ENCODE data around the gene EMILIN2. TPM values are rescaled to one million over a fixed set of nuclear protein-coding genes. Genes with fewer than 3 reads are reported as not detected.
"Not testable (repeated sequence)": the region's sequence is repeated elsewhere in the genome, so short reads cannot be mapped to it uniquely, and the experiment has no call there.

Gene EMILIN2
- total RNA-seq, 1 donor from 2014 or later, result 51.5 TPM

GRCh38 chr18:2857491-2858131 lies 10.8 kb downstream of the EMILIN2 start:
- peaks cover 12% of the 10 kb centered on the region for H3K36me3 ChIP-seq
- ATAC-seq, result peak; percentile 93 to 94
- intact Hi-C loops (cut with DNase I), result no loop called here
- peak; percentile 86 for DNase-seq
- H3K4me3 ChIP-seq, result no peak overlapping the region
- no peaks in the 10 kb centered on the region for H3K9me3 ChIP-seq
- no peaks in the 10 kb centered on the region for H3K27me3 ChIP-seq (ENCODE audit: low read depth)
- H3K27ac ChIP-seq, result peak overlapping the region; percentile 54
- TF ChIP-seq CTCF (IDR thresholded peaks at IDR 0.05), result no peak
- H3K4me1 ChIP-seq, result peaks cover 27% of the 10 kb centered on the region

GRCh38 chr18:2860397-2860796 lies 13.6 kb downstream of the EMILIN2 start:
- H3K9me3 ChIP-seq; ATAC-seq; intact Hi-C loops (cut with DNase I); H3K4me3 ChIP-seq; DNase-seq; H3K27me3 ChIP-seq (ENCODE audit: low read depth); H3K27ac ChIP-seq; H3K36me3 ChIP-seq: not testable (repeated sequence)
- H3K4me1 ChIP-seq, result peaks cover 24% of the 10 kb centered on the region

GRCh38 chr18:2863997-2864396 lies 17.2 kb downstream of the EMILIN2 start:
- intact Hi-C loops (cut with DNase I); H3K4me3 ChIP-seq; H3K27me3 ChIP-seq (ENCODE audit: low read depth); ATAC-seq; H3K4me1 ChIP-seq; DNase-seq; H3K9me3 ChIP-seq; H3K36me3 ChIP-seq; H3K27ac ChIP-seq: not testable (repeated sequence)

GRCh38 chr18:2866465-2866864 lies 19.7 kb downstream of the EMILIN2 start:
- H3K36me3 ChIP-seq; ATAC-seq; H3K27ac ChIP-seq; H3K9me3 ChIP-seq; intact Hi-C loops (cut with DNase I); H3K4me1 ChIP-seq; DNase-seq; H3K4me3 ChIP-seq; H3K27me3 ChIP-seq (ENCODE audit: low read depth): not testable (repeated sequence)

- no peaks in the 10 kb centered on the region for H3K36me3 ChIP-seq
- H3K27me3 ChIP-seq (ENCODE audit: low read depth), result no peaks in the 10 kb centered on the region
- TF ChIP-seq CTCF (IDR thresholded peaks at IDR 0.05), result no peak
- H3K4me3 ChIP-seq, result no peak overlapping the region
- intact Hi-C loops (cut with DNase I), result no loop called here
- DNase-seq, result no peak
- no peaks in the 10 kb centered on the region for H3K4me1 ChIP-seq
- no peak overlapping the region for H3K27ac ChIP-seq
- H3K9me3 ChIP-seq, result no peaks in the 10 kb centered on the region
- ATAC-seq, result no peak
Observed at GRCh38 chr18:2869207-2869606, 22.4 kb downstream of the EMILIN2 start.

GRCh38 chr18:2871111-2871720 lies 24.4 kb downstream of the EMILIN2 start:
- no peak for TF ChIP-seq CTCF (IDR thresholded peaks at IDR 0.05)
- no peaks in the 10 kb centered on the region for H3K27me3 ChIP-seq (ENCODE audit: low read depth)
- intact Hi-C loops (cut with DNase I), result no loop called here
- no peaks in the 10 kb centered on the region for H3K36me3 ChIP-seq
- ATAC-seq (no peak), DNase-seq (no peak)
- H3K9me3 ChIP-seq, result no peaks in the 10 kb centered on the region
- no peak overlapping the region for H3K4me3 ChIP-seq
- no peak overlapping the region for H3K27ac ChIP-seq
- no peaks in the 10 kb centered on the region for H3K4me1 ChIP-seq

GRCh38 chr18:2872095-2872494 lies 25.3 kb downstream of the EMILIN2 start:
- intact Hi-C loops (cut with DNase I), result no loop called here
- Histone ChIP-seq H3K27me3 (ENCODE audit: low read depth) (no peaks in the 10 kb centered on the region), H3K4me3 (no peak overlapping the region), H3K4me1 (no peaks in the 10 kb centered on the region), H3K27ac (no peak overlapping the region), H3K36me3 (no peaks in the 10 kb centered on the region), H3K9me3 (no peaks in the 10 kb centered on the region)
- no peak for DNase-seq
- no peak for ATAC-seq
- TF ChIP-seq CTCF (IDR thresholded peaks at IDR 0.05), result no peak
